ENCODE results near the gene QPRT.

The QPRT gene

DNA sequence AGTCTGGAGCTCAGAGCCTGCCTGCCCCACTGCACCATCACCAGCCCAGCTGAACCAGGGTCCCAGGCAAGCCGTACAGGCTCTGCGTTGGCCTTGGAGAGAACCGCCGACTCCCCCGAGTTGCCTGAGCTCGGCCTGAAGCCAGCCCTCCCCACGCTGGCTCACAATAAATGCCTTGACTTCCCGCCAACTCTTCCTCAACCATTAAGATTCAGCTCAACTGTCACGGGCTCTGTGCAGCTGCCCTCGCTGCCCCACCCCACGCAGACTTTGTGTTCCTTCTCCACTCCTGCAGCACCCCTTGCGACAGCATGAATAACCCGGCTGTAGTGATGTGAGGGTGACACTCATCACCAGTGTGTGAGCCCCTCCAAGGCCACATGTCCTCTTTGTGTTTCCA lies 4.8 kb upstream of the QPRT start:
- H3K27ac ChIP-seq (ENCODE audit: low read length) = no peak overlapping the region
- no peaks in the 10 kb centered on the region for H4K20me1 ChIP-seq (ENCODE audit: insufficient read depth, low read length)
- H3K9me2 ChIP-seq (replicated peaks; ENCODE audit: insufficient read depth, low read length) = no peaks in the 10 kb centered on the region
- no peaks in the 10 kb centered on the region for H3F3A ChIP-seq (ENCODE audit: insufficient read depth, low read length)
- no peak overlapping the region for H3K4me2 ChIP-seq (ENCODE audit: low read depth, low read length)
- no peaks in the 10 kb centered on the region for H3K79me2 ChIP-seq (ENCODE audit: low read length)
- H3K4me1 ChIP-seq (ENCODE audit: low read length) = no peaks in the 10 kb centered on the region
- H3K36me3 ChIP-seq (replicated peaks; ENCODE audit: insufficient read depth, low read length) = no peaks in the 10 kb centered on the region
- no peaks in the 10 kb centered on the region for H3K27me3 ChIP-seq (replicated peaks; ENCODE audit: insufficient read depth, low read length)
- no peak overlapping the region for H3K4me3 ChIP-seq (ENCODE audit: low read length)
- no peak overlapping the region for H2AFZ ChIP-seq (ENCODE audit: low read length)
- no peak for TF ChIP-seq EZH2phosphoT487 (IDR thresholded peaks at IDR 0.05; ENCODE audit: low read length)
- TF ChIP-seq EZH2 (optimal IDR thresholded peaks at IDR 0.05; ENCODE audit: low read depth, low read length) = no peak
- TF ChIP-seq CTCF (IDR thresholded peaks at IDR 0.05; ENCODE audit: low read length) = no peak
- H3K9ac ChIP-seq (ENCODE audit: low read length) = no peak overlapping the region
- no peak for DNase-seq
- no peaks in the 10 kb centered on the region for H3K9me3 ChIP-seq (replicated peaks; ENCODE audit: insufficient read depth, low read length)

DNA sequence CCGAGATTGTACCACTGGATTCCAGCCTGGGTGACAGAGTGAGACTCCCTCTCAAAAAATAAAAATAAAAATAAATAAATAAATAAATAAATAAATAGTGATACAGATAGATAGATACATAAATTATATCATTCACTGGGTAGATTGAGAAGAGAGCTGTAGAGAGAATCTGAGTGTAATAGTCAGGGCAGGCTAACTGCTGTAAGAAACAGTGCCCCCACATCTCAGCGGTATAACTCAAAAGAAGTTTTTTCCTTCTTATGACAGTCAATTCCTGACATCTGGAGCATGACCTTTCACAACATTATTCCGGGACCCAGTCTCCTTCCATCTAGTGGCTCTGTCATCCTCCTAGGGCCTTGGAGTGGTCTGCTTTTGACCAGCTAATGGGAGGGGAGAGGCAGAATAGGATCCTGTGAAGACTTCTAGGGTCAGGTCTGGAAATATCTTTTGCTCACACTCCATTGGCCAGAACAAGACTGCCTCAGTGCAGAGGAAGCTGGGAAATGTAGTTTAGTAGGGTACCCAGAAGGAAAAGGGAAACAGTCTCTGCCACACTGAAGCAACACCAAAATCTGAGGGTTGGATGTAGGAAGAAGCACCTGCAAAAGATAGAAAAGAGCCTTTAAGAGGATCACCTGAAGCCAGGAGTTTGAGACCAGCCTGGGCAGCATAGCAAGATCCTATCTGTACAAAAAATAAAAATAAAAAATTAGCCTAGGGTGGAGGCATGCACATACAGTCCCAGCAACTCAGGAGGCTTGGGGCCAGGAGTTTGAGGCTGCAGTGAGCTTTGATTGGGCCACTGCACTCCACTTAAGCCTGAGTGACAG lies 3.0 kb upstream of the QPRT start:
- Histone ChIP-seq H3K27ac (ENCODE audit: low read length) (no peak overlapping the region), H3K4me1 (ENCODE audit: low read length) (no peaks in the 10 kb centered on the region), H3K9me3 (replicated peaks; ENCODE audit: insufficient read depth, low read length) (no peaks in the 10 kb centered on the region), H3K4me3 (ENCODE audit: low read length) (no peak overlapping the region), H3K9me2 (replicated peaks; ENCODE audit: insufficient read depth, low read length) (no peaks in the 10 kb centered on the region), H3K4me2 (ENCODE audit: low read depth, low read length) (no peak overlapping the region), H3K36me3 (replicated peaks; ENCODE audit: insufficient read depth, low read length) (no peaks in the 10 kb centered on the region), H3K79me2 (ENCODE audit: low read length) (no peaks in the 10 kb centered on the region), H4K20me1 (ENCODE audit: insufficient read depth, low read length) (no peaks in the 10 kb centered on the region), H2AFZ (ENCODE audit: low read length) (no peak overlapping the region), H3K9ac (ENCODE audit: low read length) (no peak overlapping the region), H3F3A (ENCODE audit: insufficient read depth, low read length) (no peaks in the 10 kb centered on the region), H3K27me3 (replicated peaks; ENCODE audit: insufficient read depth, low read length) (no peaks in the 10 kb centered on the region)
- TF ChIP-seq EZH2 (optimal IDR thresholded peaks at IDR 0.05; ENCODE audit: low read depth, low read length) (no peak), CTCF (IDR thresholded peaks at IDR 0.05; ENCODE audit: low read length) (no peak)
- DNase-seq = peak; percentile 23

GRCh38 chr16:29676989-29677785 lies 1.8 kb upstream of the QPRT start:
- Histone ChIP-seq H3K27me3 (replicated peaks; ENCODE audit: insufficient read depth, low read length) (no peaks in the 10 kb centered on the region), H3K79me2 (ENCODE audit: low read length) (no peaks in the 10 kb centered on the region), H3K4me2 (ENCODE audit: low read depth, low read length) (no peak overlapping the region), H2AFZ (ENCODE audit: low read length) (no peak overlapping the region), H4K20me1 (ENCODE audit: insufficient read depth, low read length) (no peaks in the 10 kb centered on the region), H3K4me1 (ENCODE audit: low read length) (no peaks in the 10 kb centered on the region), H3K36me3 (replicated peaks; ENCODE audit: insufficient read depth, low read length) (no peaks in the 10 kb centered on the region), H3K27ac (ENCODE audit: low read length) (no peak overlapping the region), H3K9me2 (replicated peaks; ENCODE audit: insufficient read depth, low read length) (no peaks in the 10 kb centered on the region), H3K4me3 (ENCODE audit: low read length) (no peak overlapping the region), H3K9ac (ENCODE audit: low read length) (no peak overlapping the region), H3F3A (ENCODE audit: insufficient read depth, low read length) (no peaks in the 10 kb centered on the region), H3K9me3 (replicated peaks; ENCODE audit: insufficient read depth, low read length) (no peaks in the 10 kb centered on the region)
- DNase-seq = no peak
- no peak for TF ChIP-seq EZH2 (optimal IDR thresholded peaks at IDR 0.05; ENCODE audit: low read depth, low read length)
- TF ChIP-seq CTCF (IDR thresholded peaks at IDR 0.05; ENCODE audit: low read length) = no peak
- no peak for TF ChIP-seq EZH2phosphoT487 (IDR thresholded peaks at IDR 0.05; ENCODE audit: low read length)
